ENCODE results near the gene CAST. TPM values are rescaled to one million over a fixed set of nuclear protein-coding genes. Genes with fewer than 3 reads are reported as not detected.

The CAST gene
- total RNA-seq, 1 donor from 2014 or later = 97.0 TPM

- H3K27ac Mint-ChIP-seq = peak overlapping the region; percentile 15
- H3K27me3 Mint-ChIP-seq = no peaks in the 10 kb centered on the region
- no peak for DNase-seq (ENCODE audit: low spot score, unreplicated experiment)
- H3K4me3 Mint-ChIP-seq (ENCODE audit: low read depth) = no peak overlapping the region
- TF ChIP-seq CTCF (IDR thresholded peaks at IDR 0.05; ENCODE audit: unreplicated experiment) = no peak
- H3K36me3 Mint-ChIP-seq (ENCODE audit: insufficient read depth) = no peaks in the 10 kb centered on the region
- H3K9me3 Mint-ChIP-seq (ENCODE audit: low read depth) = no peaks in the 10 kb centered on the region
- H3K4me1 Mint-ChIP-seq (ENCODE audit: low read depth) = peaks cover 21% of the 10 kb centered on the region
Observed at GRCh38 chr5:96642281-96642640, 19.9 kb upstream of the CAST start.

- H3K27me3 Mint-ChIP-seq = no peaks in the 10 kb centered on the region
- H3K36me3 Mint-ChIP-seq (ENCODE audit: insufficient read depth) = no peaks in the 10 kb centered on the region
- no peak for TF ChIP-seq CTCF (IDR thresholded peaks at IDR 0.05; ENCODE audit: unreplicated experiment)
- peaks cover 34% of the 10 kb centered on the region for H3K4me1 Mint-ChIP-seq (ENCODE audit: low read depth)
- no peak overlapping the region for H3K27ac Mint-ChIP-seq
- H3K4me3 Mint-ChIP-seq (ENCODE audit: low read depth) = no peak overlapping the region
- H3K9me3 Mint-ChIP-seq (ENCODE audit: low read depth) = no peaks in the 10 kb centered on the region
- DNase-seq (ENCODE audit: low spot score, unreplicated experiment) = no peak
Observed at GRCh38 chr5:96645091-96645490, 17.1 kb upstream of the CAST start.

GRCh38 chr5:96648023-96648422 is 14.2 kb upstream of the CAST start:
- H3K27me3 Mint-ChIP-seq = no peaks in the 10 kb centered on the region
- peaks cover 25% of the 10 kb centered on the region for H3K4me1 Mint-ChIP-seq (ENCODE audit: low read depth)
- no peaks in the 10 kb centered on the region for H3K9me3 Mint-ChIP-seq (ENCODE audit: low read depth)
- H3K4me3 Mint-ChIP-seq (ENCODE audit: low read depth) = no peak overlapping the region
- no peak overlapping the region for H3K27ac Mint-ChIP-seq
- TF ChIP-seq CTCF (IDR thresholded peaks at IDR 0.05; ENCODE audit: unreplicated experiment) = no peak
- no peak for DNase-seq (ENCODE audit: low spot score, unreplicated experiment)
- H3K36me3 Mint-ChIP-seq (ENCODE audit: insufficient read depth) = no peaks in the 10 kb centered on the region

GRCh38 chr5:96648593-96648992 is 13.6 kb upstream of the CAST start:
- Mint-ChIP-seq H3K36me3 (ENCODE audit: insufficient read depth) (no peaks in the 10 kb centered on the region), H3K9me3 (ENCODE audit: low read depth) (no peaks in the 10 kb centered on the region), H3K4me3 (ENCODE audit: low read depth) (no peak overlapping the region), H3K27ac (no peak overlapping the region), H3K27me3 (no peaks in the 10 kb centered on the region), H3K4me1 (ENCODE audit: low read depth) (peaks cover 25% of the 10 kb centered on the region)
- no peak for DNase-seq (ENCODE audit: low spot score, unreplicated experiment)
- no peak for TF ChIP-seq CTCF (IDR thresholded peaks at IDR 0.05; ENCODE audit: unreplicated experiment)

- no peak overlapping the region for H3K4me3 Mint-ChIP-seq (ENCODE audit: low read depth)
Observed at GRCh38 chr5:96649251-96649662, 12.9 kb upstream of the CAST start.

More at GRCh38 chr5:96649251-96649662, 12.9 kb upstream of the CAST start:
- Mint-ChIP-seq H3K36me3 (ENCODE audit: insufficient read depth) (no peaks in the 10 kb centered on the region), H3K27ac (no peak overlapping the region), H3K27me3 (no peaks in the 10 kb centered on the region), H3K4me1 (ENCODE audit: low read depth) (peaks cover 25% of the 10 kb centered on the region), H3K9me3 (ENCODE audit: low read depth) (no peaks in the 10 kb centered on the region)
- no peak for DNase-seq (ENCODE audit: low spot score, unreplicated experiment)
- no peak for TF ChIP-seq CTCF (IDR thresholded peaks at IDR 0.05; ENCODE audit: unreplicated experiment)
